Lower lobe of right lung (tissue), 2 donors: ENCODE data around the gene SLC26A6. TPM values are rescaled to one million over a fixed set of nuclear protein-coding genes. Genes with fewer than 3 reads are reported as not detected.

Source experiments
- ATAC-seq, 2 donors: fragments of 200-7000 bp; cut with Tn5 transposase; one replicate each; pipeline ENCODE4 v1.9.1; 2020 to 2022; ENCODE audit warnings: mild to moderate bottlenecking in 2 of 2, moderate library complexity in 2 of 2
- DNase-seq: peaks from one replicate; pipeline ENCODE4 v3.0.0-alpha.2; 2020
- H3K27ac ChIP-seq: fragments of 200-600 bp; one replicate; pipeline ENCODE4 v1.8.0; 2022
- H3K27me3 ChIP-seq: fragments of 200-600 bp; one replicate; pipeline ENCODE4 v1.8.0; 2022; ENCODE audit warnings: low read depth
- H3K36me3 ChIP-seq: fragments of 200-600 bp; one replicate; pipeline ENCODE4 v1.8.0; 2022; ENCODE audit warnings: mild to moderate bottlenecking
- H3K4me1 ChIP-seq: fragments of 200-600 bp; one replicate; pipeline ENCODE4 v1.8.0; 2022
- H3K4me3 ChIP-seq: fragments of 200-600 bp; one replicate; pipeline ENCODE4 v1.8.0; 2022; ENCODE audit warnings: mild to moderate bottlenecking
- H3K9me3 ChIP-seq: fragments of 200-600 bp; one replicate; pipeline ENCODE4 v1.8.0; 2022
- intact Hi-C: fragments of 100-400 bp; cut with DNase I; formaldehyde crosslinking; loops from one replicate; pipeline ENCODE4 v1.11.0; 2022
- total RNA-seq: library from RNA; stranded (reverse); fragmentation: NEBNext Ultra II Directional; extraction: Animal tissue kit (Norgen Biotek cat#: 25700); gene quantifications from one replicate; pipeline ENCODE4 v1.2.1, GENCODE V29; 2021
- TF ChIP-seq, protein P1 (sequence below): fragments of 200-600 bp; IDR thresholded peaks from one replicate; pipeline ENCODE4 v1.8.0; 2022; ENCODE audit warnings: antibody characterized with exemption, mild to moderate bottlenecking
- donor health status: DM: no; HTN: yes; CAD: no; lungs with severe emphysema.

SLC26A6 gene
- total RNA-seq, 1 donor from 2014 or later = 20.8 TPM

DNA sequence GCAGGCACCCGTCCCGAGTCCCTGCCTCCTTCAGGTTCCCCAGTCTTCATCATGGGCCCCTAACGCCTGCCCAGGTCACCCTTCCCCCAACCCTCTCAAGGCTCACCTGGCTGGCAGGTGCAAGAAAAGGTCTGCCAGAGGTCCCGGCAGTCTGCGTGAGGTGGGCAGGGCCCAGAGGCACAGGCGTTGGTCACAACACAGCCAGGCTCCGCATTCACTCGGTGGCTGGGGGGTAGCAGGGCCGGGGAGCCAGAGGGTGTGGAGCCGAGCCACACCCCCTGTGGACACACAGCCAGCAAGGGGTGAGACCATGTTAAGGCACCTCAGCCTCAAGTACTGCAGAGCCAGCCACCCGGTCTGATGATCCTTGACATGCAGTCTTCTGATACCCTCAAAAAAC lies 16.5 kb upstream of the SLC26A6 start:
- Histone ChIP-seq H3K9me3 (no peaks in the 10 kb centered on the region), H3K36me3 (no peaks in the 10 kb centered on the region), H3K4me1 (peaks cover 5% of the 10 kb centered on the region), H3K27ac (no peak overlapping the region), H3K27me3 (no peaks in the 10 kb centered on the region), H3K4me3 (no peak overlapping the region)
- ATAC-seq (no peak), DNase-seq (no peak)
- TF ChIP-seq, protein P1, sequence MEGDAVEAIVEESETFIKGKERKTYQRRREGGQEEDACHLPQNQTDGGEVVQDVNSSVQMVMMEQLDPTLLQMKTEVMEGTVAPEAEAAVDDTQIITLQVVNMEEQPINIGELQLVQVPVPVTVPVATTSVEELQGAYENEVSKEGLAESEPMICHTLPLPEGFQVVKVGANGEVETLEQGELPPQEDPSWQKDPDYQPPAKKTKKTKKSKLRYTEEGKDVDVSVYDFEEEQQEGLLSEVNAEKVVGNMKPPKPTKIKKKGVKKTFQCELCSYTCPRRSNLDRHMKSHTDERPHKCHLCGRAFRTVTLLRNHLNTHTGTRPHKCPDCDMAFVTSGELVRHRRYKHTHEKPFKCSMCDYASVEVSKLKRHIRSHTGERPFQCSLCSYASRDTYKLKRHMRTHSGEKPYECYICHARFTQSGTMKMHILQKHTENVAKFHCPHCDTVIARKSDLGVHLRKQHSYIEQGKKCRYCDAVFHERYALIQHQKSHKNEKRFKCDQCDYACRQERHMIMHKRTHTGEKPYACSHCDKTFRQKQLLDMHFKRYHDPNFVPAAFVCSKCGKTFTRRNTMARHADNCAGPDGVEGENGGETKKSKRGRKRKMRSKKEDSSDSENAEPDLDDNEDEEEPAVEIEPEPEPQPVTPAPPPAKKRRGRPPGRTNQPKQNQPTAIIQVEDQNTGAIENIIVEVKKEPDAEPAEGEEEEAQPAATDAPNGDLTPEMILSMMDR = no peak
- intact Hi-C loops = no loop called here

DNA sequence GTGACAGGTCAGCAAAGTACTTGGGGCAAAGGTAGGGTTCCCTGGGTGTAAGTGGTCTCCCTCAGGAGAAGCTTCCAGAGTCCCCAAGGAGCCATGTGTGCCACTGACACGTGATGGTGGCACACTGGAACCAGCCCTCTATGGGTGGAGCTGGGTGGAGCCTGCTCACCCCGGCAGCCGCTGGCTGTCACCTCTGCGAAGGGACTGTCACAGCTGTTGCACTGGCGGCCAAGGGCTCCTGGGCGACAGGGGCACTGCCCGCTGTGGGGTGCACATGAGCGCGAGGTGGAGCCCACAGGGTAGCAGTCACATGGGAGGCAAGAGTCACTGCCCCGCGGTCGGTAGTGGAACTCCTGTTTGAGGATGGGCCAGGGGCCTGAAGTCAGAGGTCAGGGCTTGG lies 15.5 kb upstream of the SLC26A6 start:
- ATAC-seq = no peak
- TF ChIP-seq, protein P1 = no peak
- Histone ChIP-seq H3K27ac (no peak overlapping the region), H3K27me3 (no peaks in the 10 kb centered on the region), H3K36me3 (no peaks in the 10 kb centered on the region), H3K4me3 (no peak overlapping the region), H3K9me3 (no peaks in the 10 kb centered on the region), H3K4me1 (no peaks in the 10 kb centered on the region)
- intact Hi-C loops = no loop called here
- DNase-seq = no peak

DNA sequence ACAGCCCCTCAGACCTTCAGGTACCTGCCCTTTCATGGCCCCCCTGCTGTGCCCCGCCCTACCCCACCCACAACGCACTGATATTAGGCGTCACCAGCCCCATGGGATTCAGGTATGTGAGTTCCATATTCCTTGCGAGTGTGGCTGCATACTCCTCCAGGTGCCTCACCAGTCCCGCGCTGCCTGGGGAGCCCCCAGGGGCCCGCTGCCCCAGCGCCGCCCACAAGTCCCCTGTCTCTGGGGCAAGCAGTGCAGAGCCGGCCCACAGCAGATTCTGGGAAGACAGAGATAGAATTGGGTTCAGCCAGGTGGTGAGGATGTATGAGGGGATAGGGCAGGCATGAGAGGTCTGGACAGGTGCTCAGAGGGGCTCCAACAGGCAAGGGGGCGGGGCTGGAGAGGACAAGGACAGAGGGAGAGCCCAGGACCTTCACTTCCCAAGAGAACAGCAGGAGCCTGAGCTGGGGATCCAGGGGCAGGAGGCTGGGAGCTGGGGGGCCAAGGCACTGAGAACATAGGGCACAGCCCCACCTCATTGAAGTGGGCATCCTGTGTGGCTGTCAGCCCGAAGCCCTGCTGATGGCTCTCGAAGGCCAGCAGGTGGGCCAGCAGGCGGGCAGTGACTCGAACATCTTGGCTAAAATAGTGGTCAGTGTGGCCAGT lies 13.1 kb upstream of the SLC26A6 start:
- DNase-seq = no peak
- TF ChIP-seq, protein P1 = no peak

DNA sequence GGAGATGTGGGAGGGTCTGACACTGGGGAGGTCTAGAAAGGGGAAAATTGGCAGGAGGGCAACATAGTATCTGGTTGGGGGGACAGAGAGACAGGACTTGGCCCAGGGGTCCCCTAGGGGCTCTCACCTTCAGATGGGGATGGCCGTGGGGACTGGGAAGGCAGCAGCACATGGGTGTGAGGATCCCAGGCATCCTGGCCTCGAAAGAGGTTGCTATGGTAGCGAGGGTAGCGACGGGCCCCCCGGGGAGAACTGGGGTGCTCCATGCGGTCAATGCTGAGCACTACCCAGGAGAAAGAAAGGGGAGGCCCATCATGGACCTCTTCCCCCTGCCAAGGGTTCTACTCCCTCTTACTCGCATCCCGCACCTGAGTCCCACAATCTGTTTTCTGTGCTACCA lies 12.5 kb upstream of the SLC26A6 start:
- intact Hi-C loops = no loop called here
- H3K4me3 ChIP-seq = no peak overlapping the region
- H3K27ac ChIP-seq = no peak overlapping the region
- no peaks in the 10 kb centered on the region for H3K36me3 ChIP-seq
- ATAC-seq (no peak), DNase-seq (no peak)
- TF ChIP-seq, protein P1 = no peak
- no peaks in the 10 kb centered on the region for H3K27me3 ChIP-seq
- H3K4me1 ChIP-seq = no peaks in the 10 kb centered on the region
- no peaks in the 10 kb centered on the region for H3K9me3 ChIP-seq

More for the DNA sequence above, 13.1 kb upstream of the SLC26A6 start:
- H3K9me3 ChIP-seq = no peaks in the 10 kb centered on the region
- no peaks in the 10 kb centered on the region for H3K27me3 ChIP-seq
- no peaks in the 10 kb centered on the region for H3K4me1 ChIP-seq
- ATAC-seq = no peak
- no peaks in the 10 kb centered on the region for H3K36me3 ChIP-seq
- intact Hi-C loops = no loop called here
- H3K4me3 ChIP-seq = no peak overlapping the region
- no peak overlapping the region for H3K27ac ChIP-seq

DNA sequence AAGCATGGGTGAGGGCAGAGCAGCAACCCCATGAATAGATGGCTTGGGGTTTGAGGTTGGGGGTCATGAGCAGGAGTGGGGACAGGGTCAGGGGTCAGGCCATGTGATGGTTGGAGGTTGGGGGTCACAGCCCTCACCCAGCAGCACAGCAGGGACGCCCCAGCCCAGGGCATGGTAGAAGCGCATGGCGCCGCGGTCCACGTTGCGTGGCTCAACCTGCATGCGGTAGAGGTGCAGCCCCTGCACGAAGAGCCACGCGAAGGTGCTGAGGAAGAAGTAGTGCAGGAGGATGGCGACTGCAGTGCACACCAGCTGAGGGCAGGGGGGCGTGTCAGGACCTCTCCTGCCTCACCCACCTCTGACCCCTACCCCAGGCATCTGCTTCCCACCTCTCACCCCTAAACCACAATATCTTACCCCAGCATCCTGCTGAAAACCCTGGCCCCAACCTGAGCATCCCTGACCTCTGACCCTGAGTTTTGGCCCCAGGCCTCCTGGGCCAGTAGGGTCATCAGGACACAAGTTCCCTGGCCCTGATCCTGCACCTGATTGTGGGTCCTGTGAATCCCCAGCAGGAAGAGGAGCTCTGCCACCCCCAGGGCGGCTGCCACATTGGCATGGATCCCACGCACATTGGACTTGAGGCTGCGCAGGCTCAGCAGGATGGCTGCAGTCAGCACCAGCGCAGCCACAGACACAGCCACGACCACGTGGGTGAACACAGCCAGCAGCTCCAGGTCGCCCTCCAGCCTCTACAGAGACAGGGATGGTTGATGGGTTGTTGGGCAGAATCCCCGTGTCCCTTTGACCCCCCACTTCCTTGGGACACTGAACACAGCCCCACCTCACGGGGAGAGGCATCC lies 9.9 kb upstream of the SLC26A6 start:
- Histone ChIP-seq H3K4me3 (no peak overlapping the region), H3K4me1 (no peaks in the 10 kb centered on the region), H3K27me3 (no peaks in the 10 kb centered on the region), H3K9me3 (no peaks in the 10 kb centered on the region), H3K27ac (no peak overlapping the region), H3K36me3 (no peaks in the 10 kb centered on the region)
- DNase-seq (no peak), ATAC-seq (no peak)
- intact Hi-C loops = no loop called here
- TF ChIP-seq, protein P1 = no peak
